Measurements from ENCODE around the gene SSU72. TPM values are rescaled to one million over a fixed set of nuclear protein-coding genes. Genes with fewer than 3 reads are reported as not detected.

SSU72 gene
- total RNA-seq, 1 experiment from 2014 or later: 96.2 TPM

DNA sequence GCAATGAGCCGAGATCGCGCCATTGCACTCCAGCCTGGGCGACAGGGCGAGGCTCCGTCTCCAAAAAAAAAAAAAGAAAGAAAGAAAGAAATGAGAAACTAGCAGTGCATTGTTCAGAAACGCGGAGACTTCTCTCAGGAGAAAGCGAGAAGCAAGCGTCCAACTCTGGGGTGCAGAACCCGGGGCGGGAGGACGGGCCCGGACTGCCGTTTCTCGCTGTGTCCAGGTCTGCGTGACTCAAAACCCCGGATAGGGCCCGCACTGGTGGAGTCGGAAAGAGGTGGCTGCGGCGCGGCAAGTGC is 40.2 kb upstream of the SSU72 start:
- Mint-ChIP-seq H3K27ac (ENCODE audit: unreplicated experiment) (peak overlapping the region; percentile 97), H3K36me3 (ENCODE audit: insufficient read depth, unreplicated experiment) (peaks cover 28% of the 10 kb centered on the region), H3K9me3 (ENCODE audit: unreplicated experiment) (no peaks in the 10 kb centered on the region), H3K27me3 (ENCODE audit: insufficient read depth, unreplicated experiment) (no peaks in the 10 kb centered on the region), H3K4me3 (ENCODE audit: unreplicated experiment) (peak overlapping the region; percentile 89), H3K4me1 (ENCODE audit: low read depth, unreplicated experiment) (peaks cover 7% of the 10 kb centered on the region)
- Histone ChIP-seq H3K4me1 (0 out of 2 replicates have a peak, but pooled peaks cover 9% of the 10 kb centered on the region), H3K27me3 (replicated peaks; ENCODE audit: control insufficient read depth, insufficient read depth, low read length) (no peaks in the 10 kb centered on the region), H3K9me3 (no peaks in the 10 kb centered on the region), H3K36me3 (ENCODE audit: control insufficient read depth, insufficient read depth, low read length) (no peaks in the 10 kb centered on the region), H3K4me3 (ENCODE audit: low read depth, low read length) (peak overlapping the region; percentile 70)
- DNase-seq: no peak
- ChIA-PET POLR2A (interaction anchor here (1.1 kb wide), 1 partner anchor 240 kb away, joined by 6 read pairs; the partner anchor contains the start of gene AURKAIP1), CTCF (no interaction called here)
- intact Hi-C loops (cut with micrococcal nuclease; ENCODE audit: unreplicated experiment): no loop called here
- TF ChIP-seq, protein P1, sequence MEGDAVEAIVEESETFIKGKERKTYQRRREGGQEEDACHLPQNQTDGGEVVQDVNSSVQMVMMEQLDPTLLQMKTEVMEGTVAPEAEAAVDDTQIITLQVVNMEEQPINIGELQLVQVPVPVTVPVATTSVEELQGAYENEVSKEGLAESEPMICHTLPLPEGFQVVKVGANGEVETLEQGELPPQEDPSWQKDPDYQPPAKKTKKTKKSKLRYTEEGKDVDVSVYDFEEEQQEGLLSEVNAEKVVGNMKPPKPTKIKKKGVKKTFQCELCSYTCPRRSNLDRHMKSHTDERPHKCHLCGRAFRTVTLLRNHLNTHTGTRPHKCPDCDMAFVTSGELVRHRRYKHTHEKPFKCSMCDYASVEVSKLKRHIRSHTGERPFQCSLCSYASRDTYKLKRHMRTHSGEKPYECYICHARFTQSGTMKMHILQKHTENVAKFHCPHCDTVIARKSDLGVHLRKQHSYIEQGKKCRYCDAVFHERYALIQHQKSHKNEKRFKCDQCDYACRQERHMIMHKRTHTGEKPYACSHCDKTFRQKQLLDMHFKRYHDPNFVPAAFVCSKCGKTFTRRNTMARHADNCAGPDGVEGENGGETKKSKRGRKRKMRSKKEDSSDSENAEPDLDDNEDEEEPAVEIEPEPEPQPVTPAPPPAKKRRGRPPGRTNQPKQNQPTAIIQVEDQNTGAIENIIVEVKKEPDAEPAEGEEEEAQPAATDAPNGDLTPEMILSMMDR (IDR thresholded peaks at IDR 0.05; ENCODE audit: insufficient read depth in 1 of 2, low read depth in 1 of 2, low read length in 1 of 2, severe bottlenecking in 1 of 2, unreplicated experiment in 1 of 2): no peak
- BruUV-seq (replicated peaks): no TSS peak

- CTCF ChIA-PET: no interaction called here
- Histone ChIP-seq H3K9me3 (no peaks in the 10 kb centered on the region), H3K4me1 (0 out of 2 replicates have a peak, but pooled peaks cover 9% of the 10 kb centered on the region), H3K36me3 (ENCODE audit: control insufficient read depth, insufficient read depth, low read length) (no peaks in the 10 kb centered on the region), H3K27me3 (replicated peaks; ENCODE audit: control insufficient read depth, insufficient read depth, low read length) (no peaks in the 10 kb centered on the region), H3K4me3 (ENCODE audit: low read depth, low read length) (peak overlapping the region; percentile 70)
- intact Hi-C loops (cut with micrococcal nuclease; ENCODE audit: unreplicated experiment): no loop called here
- Mint-ChIP-seq H3K9me3 (ENCODE audit: unreplicated experiment) (no peaks in the 10 kb centered on the region), H3K36me3 (ENCODE audit: insufficient read depth, unreplicated experiment) (peaks cover 28% of the 10 kb centered on the region), H3K27ac (ENCODE audit: unreplicated experiment) (peak overlapping the region; percentile 97), H3K27me3 (ENCODE audit: insufficient read depth, unreplicated experiment) (no peaks in the 10 kb centered on the region), H3K4me1 (ENCODE audit: low read depth, unreplicated experiment) (peaks cover 7% of the 10 kb centered on the region), H3K4me3 (ENCODE audit: unreplicated experiment) (peak overlapping the region; percentile 89)
- TF ChIP-seq, protein P1 (IDR thresholded peaks at IDR 0.05; ENCODE audit: insufficient read depth in 1 of 2, low read depth in 1 of 2, low read length in 1 of 2, severe bottlenecking in 1 of 2, unreplicated experiment in 1 of 2): no peak
- peak in 1 of 2 experiments; percentile 30 for DNase-seq
- BruUV-seq (replicated peaks): no TSS peak
- POLR2A ChIA-PET: interaction anchor here (0.7 to 1.1 kb wide), 2 partner anchors 195 to 239 kb away, joined by 5 to 6 read pairs; partner anchors contain the start of gene AURKAIP1
Measured at GRCh38 chr1:1614204-1614953, 39.7 kb upstream of the SSU72 start.

DNA sequence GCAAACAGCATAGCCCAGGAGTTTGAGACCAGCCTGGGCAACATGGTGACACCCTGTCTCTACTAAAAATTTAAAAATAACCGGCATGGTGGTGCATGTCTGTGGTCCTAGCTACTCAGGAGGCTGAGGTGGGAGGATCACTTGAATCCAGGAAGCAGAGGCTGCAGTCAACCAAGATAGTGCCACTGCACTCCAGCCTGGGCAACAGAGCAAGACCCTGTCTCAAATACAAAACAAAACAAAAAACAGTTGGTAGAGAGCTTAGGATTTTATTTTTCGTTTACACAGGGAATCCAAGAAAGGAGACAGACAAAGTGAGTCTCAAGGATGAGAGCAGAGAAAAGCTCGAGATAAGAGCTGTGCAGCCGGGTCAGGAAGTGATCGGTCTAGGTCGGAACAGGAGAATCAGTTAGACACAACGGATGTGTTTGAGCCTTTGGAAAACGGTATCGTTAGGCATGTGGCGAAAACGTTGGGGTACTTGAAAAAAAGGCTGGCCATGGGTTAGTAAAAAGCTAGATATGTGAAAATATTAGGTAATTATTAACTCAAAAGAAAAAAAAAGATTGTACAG is 38.9 kb upstream of the SSU72 start:
- Histone ChIP-seq H3K4me1 (0 out of 2 replicates have a peak, but pooled peaks cover 9% of the 10 kb centered on the region), H3K4me3 (ENCODE audit: low read depth, low read length) (peak overlapping the region; percentile 70), H3K36me3 (ENCODE audit: control insufficient read depth, insufficient read depth, low read length) (no peaks in the 10 kb centered on the region), H3K27me3 (replicated peaks; ENCODE audit: control insufficient read depth, insufficient read depth, low read length) (no peaks in the 10 kb centered on the region), H3K9me3 (no peaks in the 10 kb centered on the region)
- CTCF ChIA-PET: no interaction called here
- no TSS peak for BruUV-seq (replicated peaks)
- peaks cover 23% of the 10 kb centered on the region for H3K36me3 Mint-ChIP-seq (ENCODE audit: insufficient read depth, unreplicated experiment)
- peaks cover 7% of the 10 kb centered on the region for H3K4me1 Mint-ChIP-seq (ENCODE audit: low read depth, unreplicated experiment)
- TF ChIP-seq, protein P1 (IDR thresholded peaks at IDR 0.05; ENCODE audit: insufficient read depth in 1 of 2, low read depth in 1 of 2, low read length in 1 of 2, severe bottlenecking in 1 of 2, unreplicated experiment in 1 of 2): no peak
- intact Hi-C loops (cut with micrococcal nuclease; ENCODE audit: unreplicated experiment): no loop called here
- POLR2A ChIA-PET: interaction anchor here (0.7 kb wide), 1 partner anchor 195 kb away, joined by 5 read pairs; no protein-coding TSS in a partner anchor
- no peak for DNase-seq
- no peaks in the 10 kb centered on the region for H3K9me3 Mint-ChIP-seq (ENCODE audit: unreplicated experiment)
- no peaks in the 10 kb centered on the region for H3K27me3 Mint-ChIP-seq (ENCODE audit: insufficient read depth, unreplicated experiment)
- H3K4me3 Mint-ChIP-seq (ENCODE audit: unreplicated experiment): peak overlapping the region; percentile 89
- peak overlapping the region; percentile 97 for H3K27ac Mint-ChIP-seq (ENCODE audit: unreplicated experiment)

Data from Caco-2 (cell line).